ENCODE data around the gene TOPBP1. TPM values are rescaled to one million over a fixed set of nuclear protein-coding genes. Genes with fewer than 3 reads are reported as not detected.

TOPBP1 gene
- total and polyA plus RNA-seq, 8 donors: 5.8 to 13.0 (median 8.0) TPM

DNA sequence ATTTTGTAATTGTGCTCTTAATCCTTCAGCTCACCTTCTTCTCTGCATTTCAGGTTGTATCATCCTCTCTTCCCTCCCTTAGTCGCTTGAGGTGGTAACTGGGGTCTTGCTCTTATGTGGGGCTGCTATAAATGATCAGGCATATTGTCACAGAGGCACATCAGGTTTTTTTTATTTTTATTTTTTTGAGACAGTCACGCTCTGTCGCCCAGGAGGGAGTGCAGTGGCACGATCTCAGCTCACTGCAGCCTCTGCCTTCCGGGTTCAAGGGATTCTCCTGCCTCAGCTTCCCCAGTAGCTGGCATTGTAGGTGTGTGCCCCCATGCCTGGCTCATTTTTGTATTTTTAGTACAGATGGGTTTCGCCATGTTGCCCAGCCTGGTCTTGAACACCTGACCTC lies 78.3 kb downstream of the TOPBP1 start:
- Histone ChIP-seq H3K27me3 (no peaks in the 10 kb centered on the region), H3K27ac (no peak overlapping the region), H3K36me3 (peaks cover 0 to 49% (median 30%) of the 10 kb centered on the region in 3 donors), H3K4me1 (peaks cover 8 to 10% (median 9%) of the 10 kb centered on the region in 3 donors), H3K4me3 (no peak overlapping the region), H3K9me3 (no peaks in the 10 kb centered on the region)
- WGBS, 2 donors: 95% methylated on average over 6 of the region's 6 CpGs
- TF ChIP-seq, protein P1, sequence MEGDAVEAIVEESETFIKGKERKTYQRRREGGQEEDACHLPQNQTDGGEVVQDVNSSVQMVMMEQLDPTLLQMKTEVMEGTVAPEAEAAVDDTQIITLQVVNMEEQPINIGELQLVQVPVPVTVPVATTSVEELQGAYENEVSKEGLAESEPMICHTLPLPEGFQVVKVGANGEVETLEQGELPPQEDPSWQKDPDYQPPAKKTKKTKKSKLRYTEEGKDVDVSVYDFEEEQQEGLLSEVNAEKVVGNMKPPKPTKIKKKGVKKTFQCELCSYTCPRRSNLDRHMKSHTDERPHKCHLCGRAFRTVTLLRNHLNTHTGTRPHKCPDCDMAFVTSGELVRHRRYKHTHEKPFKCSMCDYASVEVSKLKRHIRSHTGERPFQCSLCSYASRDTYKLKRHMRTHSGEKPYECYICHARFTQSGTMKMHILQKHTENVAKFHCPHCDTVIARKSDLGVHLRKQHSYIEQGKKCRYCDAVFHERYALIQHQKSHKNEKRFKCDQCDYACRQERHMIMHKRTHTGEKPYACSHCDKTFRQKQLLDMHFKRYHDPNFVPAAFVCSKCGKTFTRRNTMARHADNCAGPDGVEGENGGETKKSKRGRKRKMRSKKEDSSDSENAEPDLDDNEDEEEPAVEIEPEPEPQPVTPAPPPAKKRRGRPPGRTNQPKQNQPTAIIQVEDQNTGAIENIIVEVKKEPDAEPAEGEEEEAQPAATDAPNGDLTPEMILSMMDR (IDR thresholded peaks at IDR 0.05): no peak
- no peak for FAIRE-seq
- DNase-seq: no peak
- intact Hi-C loops (cut with DNase I): no loop called here
- ATAC-seq: no peak

DNA sequence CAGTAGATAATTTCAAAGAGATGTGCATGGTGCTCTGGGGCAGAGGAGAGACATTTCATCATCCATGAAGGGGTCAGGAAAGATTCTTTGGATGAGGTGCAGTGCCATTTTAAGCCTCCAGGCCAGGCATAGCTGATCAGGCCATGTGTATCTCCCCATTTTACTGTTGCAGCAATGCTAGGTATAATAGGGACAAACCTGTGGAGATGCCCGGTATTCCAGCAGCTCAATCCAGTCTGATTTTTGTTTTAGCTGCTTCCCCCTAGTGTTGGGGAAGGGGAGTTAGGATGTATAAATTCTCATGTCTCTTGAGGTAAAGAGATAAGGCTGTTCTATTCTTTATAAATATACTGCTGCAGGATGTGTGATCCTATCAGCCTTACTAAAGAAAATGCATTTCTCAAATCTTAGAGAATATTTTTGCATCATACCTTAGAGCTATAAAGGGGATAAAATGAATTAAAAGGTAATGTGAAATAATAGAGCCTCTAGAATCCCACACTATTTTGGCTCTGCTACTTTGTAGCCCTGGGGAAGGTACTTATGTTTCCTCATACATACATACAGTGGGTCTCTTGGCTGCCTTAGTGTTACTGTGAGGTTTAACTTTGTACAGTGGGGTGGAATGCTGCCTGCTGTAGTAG lies 83.1 kb downstream of the TOPBP1 start:
- 0 to 7% methylated on average over 1 of the region's 1 CpG for WGBS, 2 donors
- Histone ChIP-seq H3K4me3 (peak overlapping the region in 1 of 4 donors; percentile 6), H3K27me3 (no peaks in the 10 kb centered on the region), H3K27ac (no peak overlapping the region), H3K9me3 (no peaks in the 10 kb centered on the region), H3K4me1 (peaks cover 28 to 40% (median 40%) of the 10 kb centered on the region in 3 donors), H3K36me3 (peaks cover 0 to 26% (median 4%) of the 10 kb centered on the region in 3 donors)
- TF ChIP-seq, protein P1 (IDR thresholded peaks at IDR 0.05): peak in 3 of 4 donors; percentile 7 to 35 (median 34)
- intact Hi-C loops (cut with DNase I): loop anchor here in 1 of 3 donors (10.0 kb wide), 1 partner anchor 84 kb away; no protein-coding TSS in a partner anchor
- FAIRE-seq: no peak
- peak in 3 of 4 donors; percentile 17 to 33 (median 25) for ATAC-seq
- DNase-seq: no peak

DNA sequence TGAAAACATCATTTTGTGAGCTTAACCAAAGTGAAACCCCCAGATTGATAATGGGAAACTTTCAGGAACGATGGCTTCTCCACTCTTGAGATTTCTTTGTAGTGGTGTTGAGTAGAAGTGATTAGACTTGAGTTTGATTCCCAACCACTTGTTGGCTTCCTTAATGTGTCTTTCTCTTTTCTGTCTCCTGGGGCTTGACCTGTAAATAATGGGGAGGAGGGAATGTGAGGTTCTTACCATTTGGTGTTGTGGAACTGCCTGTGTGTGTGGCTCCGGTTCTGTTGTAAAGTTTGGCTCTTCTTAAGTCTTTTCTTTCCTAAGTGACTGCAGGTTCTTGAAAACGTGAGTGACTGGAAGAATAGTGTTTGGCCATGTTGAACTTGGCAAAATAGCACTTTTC lies 85.6 kb downstream of the TOPBP1 start:
- H3K9me3 ChIP-seq: no peaks in the 10 kb centered on the region
- ATAC-seq (no peak), DNase-seq (no peak), FAIRE-seq (no peak)
- 11% methylated on average over 3 of the region's 3 CpGs for WGBS, 2 donors
- TF ChIP-seq, protein P1 (IDR thresholded peaks at IDR 0.05): no peak
- intact Hi-C loops (cut with DNase I): loop anchor here in 1 of 3 donors (10.0 kb wide), 1 partner anchor 81 kb away; no protein-coding TSS in a partner anchor
- H3K27me3 ChIP-seq: no peaks in the 10 kb centered on the region
- peak overlapping the region in 2 of 4 donors; percentile 25 to 98 for H3K27ac ChIP-seq
- H3K36me3 ChIP-seq: peaks cover 0 to 22% (median 0%) of the 10 kb centered on the region in 3 donors
- peak overlapping the region in 2 of 4 donors; percentile 7 to 81 for H3K4me3 ChIP-seq
- peaks cover 28 to 44% (median 34%) of the 10 kb centered on the region in 3 donors for H3K4me1 ChIP-seq

DNA sequence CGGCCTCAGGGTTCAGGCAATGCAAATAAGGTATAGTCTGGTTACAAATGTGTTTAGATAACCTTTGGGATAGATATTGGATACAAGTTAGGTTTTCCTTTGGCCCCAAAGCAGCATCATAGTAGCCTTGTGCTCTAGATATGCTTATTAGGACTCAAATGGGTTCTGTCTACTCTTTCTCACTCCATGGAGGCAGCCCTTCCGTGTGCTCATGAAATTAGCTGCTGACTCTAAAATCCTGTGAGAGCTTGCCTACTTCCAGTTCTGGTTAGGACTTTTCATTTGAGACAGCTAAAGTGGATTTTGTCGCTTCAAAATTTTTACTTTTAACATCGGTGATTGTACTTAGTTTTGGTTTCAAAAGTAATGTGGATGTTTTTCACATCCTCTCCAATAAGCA lies 86.7 kb downstream of the TOPBP1 start:
- WGBS, 2 donors: 22 to 31% methylated on average over 4 of the region's 4 CpGs
- Histone ChIP-seq H3K36me3 (peaks cover 0 to 22% (median 0%) of the 10 kb centered on the region in 3 donors), H3K4me3 (peak overlapping the region; percentile 0 to 84 (median 75)), H3K27me3 (no peaks in the 10 kb centered on the region), H3K9me3 (no peaks in the 10 kb centered on the region), H3K4me1 (peaks cover 28 to 44% (median 30%) of the 10 kb centered on the region in 3 donors), H3K27ac (peak overlapping the region; percentile 93 to 98 (median 96))
- ATAC-seq: no peak
- intact Hi-C loops (cut with DNase I): loop anchor here in 1 of 3 donors (10.0 kb wide), 1 partner anchor 80 kb away; no protein-coding TSS in a partner anchor
- no peak for FAIRE-seq
- DNase-seq: no peak
- TF ChIP-seq, protein P1 (IDR thresholded peaks at IDR 0.05): no peak

Data from pancreas (tissue), 10 donors.